ENCODE results near the gene PTPRR. TPM values are rescaled to one million over a fixed set of nuclear protein-coding genes. Genes with fewer than 3 reads are reported as not detected.

The PTPRR gene
- total RNA-seq, 2 experiments from 2014 or later, result not detected

DNA sequence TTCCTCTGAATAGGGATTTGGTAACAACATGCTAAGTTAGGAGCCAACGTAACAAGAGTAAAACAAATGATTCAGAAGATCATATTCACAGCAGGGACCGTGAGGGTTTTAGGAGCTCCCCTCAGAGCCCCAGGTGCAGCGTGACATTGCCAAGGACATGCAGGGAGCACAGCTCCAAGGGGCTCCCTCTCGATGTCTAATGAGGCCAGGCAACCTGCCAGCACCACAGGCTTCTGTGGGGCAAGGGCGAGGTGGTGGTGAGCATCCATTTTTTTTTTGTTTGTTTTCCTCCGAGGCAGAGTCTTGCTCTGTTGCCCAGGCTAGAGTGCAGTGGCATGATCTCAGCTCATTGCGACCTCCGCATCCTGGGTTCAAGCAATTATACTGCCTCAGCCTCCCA, 188.3 kb downstream of the PTPRR start:
- H3K9me3 ChIP-seq (ENCODE audit: low read length), result no peaks in the 10 kb centered on the region
- H3K9me2 ChIP-seq (ENCODE audit: insufficient read depth, low read length), result no peaks in the 10 kb centered on the region
- intact Hi-C loops (cut with micrococcal nuclease; ENCODE audit: unreplicated experiment), result no loop called here
- no TSS peak for BruUV-seq (replicated peaks)
- ChIA-PET POLR2A (interaction anchor here (0.6 to 0.9 kb wide), 3 partner anchors 15 to 1288 kb away, joined by 3 to 4 read pairs (median 3); no protein-coding TSS in a partner anchor), CTCF (ENCODE audit: unreplicated experiment) (no interaction called here)
- no peaks in the 10 kb centered on the region for H3K79me2 ChIP-seq (ENCODE audit: insufficient read depth, low read depth, low read length)
- no peak overlapping the region for H3K27ac ChIP-seq (ENCODE audit: low read depth, low read length, poor library complexity, severe bottlenecking)
- TF ChIP-seq EZH2phosphoT487 (IDR thresholded peaks at IDR 0.05; ENCODE audit: borderline replicate concordance, low read depth, low read length), result no peak
- TF ChIP-seq CTCF (conservative IDR thresholded peaks at IDR 0.05; ENCODE audit: low read length), result no peak
- H3K36me3 ChIP-seq (ENCODE audit: insufficient read depth, low read length), result no peaks in the 10 kb centered on the region
- DNase-seq (ENCODE audit: low spot score), result no peak
- H2AFZ ChIP-seq (ENCODE audit: low read length), result no peak overlapping the region
- H3K4me2 ChIP-seq (ENCODE audit: low read length), result no peak overlapping the region
- no peaks in the 10 kb centered on the region for H4K20me1 ChIP-seq (ENCODE audit: insufficient read depth, low read length)
- no peaks in the 10 kb centered on the region for H3K4me1 ChIP-seq (ENCODE audit: insufficient read depth, low read length, poor library complexity, severe bottlenecking)
- no peak overlapping the region for H3K4me3 ChIP-seq (ENCODE audit: low read depth, low read length, poor library complexity, severe bottlenecking)

- Histone ChIP-seq H4K20me1 (ENCODE audit: insufficient read depth, low read length) (no peaks in the 10 kb centered on the region), H3K36me3 (ENCODE audit: insufficient read depth, low read length) (no peaks in the 10 kb centered on the region), H3K79me2 (ENCODE audit: insufficient read depth, low read depth, low read length) (no peaks in the 10 kb centered on the region), H3K9me3 (ENCODE audit: low read length) (no peaks in the 10 kb centered on the region), H3K4me2 (ENCODE audit: low read length) (no peak overlapping the region), H3K4me3 (ENCODE audit: low read depth, low read length, poor library complexity, severe bottlenecking) (no peak overlapping the region), H2AFZ (ENCODE audit: low read length) (no peak overlapping the region), H3K9me2 (ENCODE audit: insufficient read depth, low read length) (no peaks in the 10 kb centered on the region), H3K4me1 (ENCODE audit: insufficient read depth, low read length, poor library complexity, severe bottlenecking) (no peaks in the 10 kb centered on the region), H3K27ac (ENCODE audit: low read depth, low read length, poor library complexity, severe bottlenecking) (no peak overlapping the region)
- CTCF ChIA-PET (ENCODE audit: unreplicated experiment), result no interaction called here
- TF ChIP-seq CTCF (conservative IDR thresholded peaks at IDR 0.05; ENCODE audit: low read length) (no peak), EZH2phosphoT487 (IDR thresholded peaks at IDR 0.05; ENCODE audit: borderline replicate concordance, low read depth, low read length) (no peak)
- intact Hi-C loops (cut with micrococcal nuclease; ENCODE audit: unreplicated experiment), result no loop called here
- DNase-seq (ENCODE audit: low spot score), result no peak
- POLR2A ChIA-PET, result no interaction called here
- BruUV-seq (replicated peaks), result no TSS peak
Measured at GRCh38 chr12:70730675-70731180, 189.8 kb downstream of the PTPRR start.

GRCh38 chr12:70724444-70724843, 196.1 kb downstream of the PTPRR start:
- no peak overlapping the region for H2AFZ ChIP-seq (ENCODE audit: low read length)
- H3K9me2 ChIP-seq (ENCODE audit: insufficient read depth, low read length), result no peaks in the 10 kb centered on the region
- TF ChIP-seq EZH2phosphoT487 (IDR thresholded peaks at IDR 0.05; ENCODE audit: borderline replicate concordance, low read depth, low read length) (no peak), CTCF (conservative IDR thresholded peaks at IDR 0.05; ENCODE audit: low read length) (peak; percentile 66)
- DNase-seq (ENCODE audit: low spot score), result peak; percentile 19
- H3K4me2 ChIP-seq (ENCODE audit: low read length), result no peak overlapping the region
- ChIA-PET CTCF (ENCODE audit: unreplicated experiment) (no interaction called here), POLR2A (no interaction called here)
- H3K9me3 ChIP-seq (ENCODE audit: low read length), result no peaks in the 10 kb centered on the region
- H3K79me2 ChIP-seq (ENCODE audit: insufficient read depth, low read depth, low read length), result no peaks in the 10 kb centered on the region
- no peaks in the 10 kb centered on the region; the same call in 1 of the 2 replicates for H4K20me1 ChIP-seq (ENCODE audit: insufficient read depth, low read length)
- no TSS peak for BruUV-seq (replicated peaks)
- H3K36me3 ChIP-seq (ENCODE audit: insufficient read depth, low read length), result no peaks in the 10 kb centered on the region
- no peak overlapping the region for H3K4me3 ChIP-seq (ENCODE audit: low read depth, low read length, poor library complexity, severe bottlenecking)
- intact Hi-C loops (cut with micrococcal nuclease; ENCODE audit: unreplicated experiment), result loop anchor here (2.0 kb wide), 1 partner anchor 846 kb away; no protein-coding TSS in a partner anchor
- H3K27ac ChIP-seq (ENCODE audit: low read depth, low read length, poor library complexity, severe bottlenecking), result no peak overlapping the region
- no peaks in the 10 kb centered on the region for H3K4me1 ChIP-seq (ENCODE audit: insufficient read depth, low read length, poor library complexity, severe bottlenecking)
